Astrocyte of the hippocampus (primary cell): ENCODE measurements around the gene NTM.

ENCODE experiments used
- DNase-seq: peaks from one replicate; pipeline ENCODE4 v3.0.0; 2011; ENCODE audit warnings: low read depth, low spot score

NTM gene

GRCh38 chr11:131370090-131370751 lies at the start of gene NTM:
Gene NTM, plus strand, starts transcription at chr11:131370615.
- DNase-seq, result peak; percentile 78

- no peak for DNase-seq
These were observed 45.4 kb upstream of the NTM start for GRCh38 chr11:131324921-131325570.

GRCh38 chr11:131326829-131327228 lies 43.6 kb upstream of the NTM start:
- DNase-seq, result no peak

GRCh38 chr11:131327421-131327820 lies 43.0 kb upstream of the NTM start:
- DNase-seq, result peak; percentile 39

GRCh38 chr11:131328843-131329242 lies 41.6 kb upstream of the NTM start:
- no peak for DNase-seq

GRCh38 chr11:131331010-131331409 lies 39.4 kb upstream of the NTM start:
- DNase-seq, result no peak

GRCh38 chr11:131331546-131331945 lies 38.9 kb upstream of the NTM start:
- DNase-seq, result no peak

- no peak for DNase-seq
These were observed 35.8 kb upstream of the NTM start for GRCh38 chr11:131334601-131335000.

- peak; percentile 83 for DNase-seq
These were observed 28.5 kb upstream of the NTM start for GRCh38 chr11:131341900-131342299.

- DNase-seq, result peak; percentile 47
These were observed 28.0 kb upstream of the NTM start for GRCh38 chr11:131342442-131342841.

GRCh38 chr11:131345406-131345805 lies 25.0 kb upstream of the NTM start:
- DNase-seq, result no peak

GRCh38 chr11:131349368-131350086 lies 20.9 kb upstream of the NTM start:
- no peak for DNase-seq

- no peak for DNase-seq
These were observed 19.5 kb upstream of the NTM start for GRCh38 chr11:131350872-131351271.

GRCh38 chr11:131351848-131352247 lies 18.6 kb upstream of the NTM start:
- no peak for DNase-seq

GRCh38 chr11:131353766-131354165 lies 16.6 kb upstream of the NTM start:
- DNase-seq, result no peak

- peak; percentile 44 for DNase-seq
These were observed 16.1 kb upstream of the NTM start for GRCh38 chr11:131354251-131354701.

- peak; percentile 85 for DNase-seq
These were observed 14.2 kb upstream of the NTM start for GRCh38 chr11:131356206-131356605.

GRCh38 chr11:131365329-131365930 lies 5.0 kb upstream of the NTM start:
- no peak for DNase-seq

- peak; percentile 17 for DNase-seq
These were observed 731 bp downstream of the NTM start for GRCh38 chr11:131370901-131371790.

- no peak for DNase-seq
These were observed 1.3 kb downstream of the NTM start for GRCh38 chr11:131371791-131372104.

- DNase-seq, result no peak
These were observed 2.0 kb downstream of the NTM start for GRCh38 chr11:131372234-131372962.
